ENCODE results near the gene TXNDC17.

TXNDC17 gene

DNA sequence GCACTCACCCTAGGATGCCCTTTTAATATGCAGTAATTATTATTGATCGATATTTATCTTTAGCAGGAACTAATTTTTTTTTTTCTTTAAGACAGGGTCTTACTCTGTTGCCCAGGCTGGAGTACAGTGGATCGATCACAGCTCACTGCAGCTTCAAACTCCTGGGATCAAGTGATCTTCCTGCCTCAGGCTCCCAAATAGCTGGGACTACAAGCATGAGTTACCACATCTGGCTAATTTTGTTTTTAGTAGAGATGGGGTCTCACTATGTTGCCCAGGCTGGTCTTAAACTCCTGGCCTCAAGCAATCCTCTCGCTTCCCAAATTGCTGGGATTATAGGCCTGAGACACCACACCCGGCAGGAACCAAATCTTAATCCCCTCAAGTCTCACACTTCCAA is 29.6 kb upstream of the TXNDC17 start:
- TF ChIP-seq FOXM1 (IDR thresholded peaks at IDR 0.05; ENCODE audit: borderline replicate concordance, low read depth): no peak
- TF ChIP-seq EGR1 (IDR thresholded peaks at IDR 0.05): no peak
- TF ChIP-seq, protein P1, sequence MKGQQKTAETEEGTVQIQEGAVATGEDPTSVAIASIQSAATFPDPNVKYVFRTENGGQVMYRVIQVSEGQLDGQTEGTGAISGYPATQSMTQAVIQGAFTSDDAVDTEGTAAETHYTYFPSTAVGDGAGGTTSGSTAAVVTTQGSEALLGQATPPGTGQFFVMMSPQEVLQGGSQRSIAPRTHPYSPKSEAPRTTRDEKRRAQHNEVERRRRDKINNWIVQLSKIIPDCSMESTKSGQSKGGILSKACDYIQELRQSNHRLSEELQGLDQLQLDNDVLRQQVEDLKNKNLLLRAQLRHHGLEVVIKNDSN (IDR thresholded peaks at IDR 0.05): no peak

DNA sequence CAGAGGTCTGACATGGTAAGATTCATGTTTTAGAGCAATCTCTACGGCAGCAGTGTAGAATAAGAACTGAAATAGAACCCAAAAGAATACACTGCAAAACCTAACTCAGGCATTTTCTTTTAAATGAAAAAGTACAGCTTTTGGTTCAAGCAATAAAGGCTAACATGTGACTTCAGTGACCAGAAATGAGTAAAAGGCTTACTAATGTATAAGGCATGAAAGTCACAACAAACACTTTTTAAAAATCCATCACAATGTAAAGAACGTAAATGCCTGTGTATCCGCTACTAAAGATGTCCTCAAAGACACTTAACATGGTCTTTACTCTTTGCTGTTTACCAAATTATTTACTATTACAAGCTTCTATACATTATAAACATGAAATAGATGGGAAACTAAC is 16.9 kb upstream of the TXNDC17 start:
- TF ChIP-seq, protein P2, sequence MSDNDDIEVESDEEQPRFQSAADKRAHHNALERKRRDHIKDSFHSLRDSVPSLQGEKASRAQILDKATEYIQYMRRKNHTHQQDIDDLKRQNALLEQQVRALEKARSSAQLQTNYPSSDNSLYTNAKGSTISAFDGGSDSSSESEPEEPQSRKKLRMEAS (IDR thresholded peaks at IDR 0.05): no peak
- TF ChIP-seq TEAD4 (IDR thresholded peaks at IDR 0.05): no peak
- no peak for TF ChIP-seq TAF1 (IDR thresholded peaks at IDR 0.05; ENCODE audit: low read depth)
- TF ChIP-seq NFIC (IDR thresholded peaks at IDR 0.05): no peak

DNA sequence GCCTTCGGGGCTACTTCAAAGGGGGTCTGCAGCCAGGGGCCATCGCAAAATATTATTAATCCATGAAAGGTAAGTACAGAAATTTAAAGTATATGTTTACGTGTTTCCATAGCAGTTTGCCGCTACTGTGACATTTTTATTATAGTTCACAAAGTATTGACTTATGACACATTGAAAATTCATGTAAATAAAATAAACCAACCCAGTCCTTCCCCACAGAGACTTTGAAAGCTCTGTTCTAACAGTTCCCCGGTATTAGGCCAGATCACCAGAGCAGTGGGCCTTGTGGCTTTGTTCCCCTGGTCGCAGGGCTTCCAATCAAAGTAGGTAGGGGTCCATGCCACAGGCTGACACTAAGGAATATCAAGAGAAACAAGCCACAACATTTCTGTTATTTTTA is 14.2 kb upstream of the TXNDC17 start:
- TF ChIP-seq RAD21 (IDR thresholded peaks at IDR 0.05; ENCODE audit: low read depth): no peak
- TF ChIP-seq TEAD4 (IDR thresholded peaks at IDR 0.05): no peak
- no peak for TF ChIP-seq FOXM1 (IDR thresholded peaks at IDR 0.05; ENCODE audit: borderline replicate concordance, low read depth)
- TF ChIP-seq, protein P3, sequence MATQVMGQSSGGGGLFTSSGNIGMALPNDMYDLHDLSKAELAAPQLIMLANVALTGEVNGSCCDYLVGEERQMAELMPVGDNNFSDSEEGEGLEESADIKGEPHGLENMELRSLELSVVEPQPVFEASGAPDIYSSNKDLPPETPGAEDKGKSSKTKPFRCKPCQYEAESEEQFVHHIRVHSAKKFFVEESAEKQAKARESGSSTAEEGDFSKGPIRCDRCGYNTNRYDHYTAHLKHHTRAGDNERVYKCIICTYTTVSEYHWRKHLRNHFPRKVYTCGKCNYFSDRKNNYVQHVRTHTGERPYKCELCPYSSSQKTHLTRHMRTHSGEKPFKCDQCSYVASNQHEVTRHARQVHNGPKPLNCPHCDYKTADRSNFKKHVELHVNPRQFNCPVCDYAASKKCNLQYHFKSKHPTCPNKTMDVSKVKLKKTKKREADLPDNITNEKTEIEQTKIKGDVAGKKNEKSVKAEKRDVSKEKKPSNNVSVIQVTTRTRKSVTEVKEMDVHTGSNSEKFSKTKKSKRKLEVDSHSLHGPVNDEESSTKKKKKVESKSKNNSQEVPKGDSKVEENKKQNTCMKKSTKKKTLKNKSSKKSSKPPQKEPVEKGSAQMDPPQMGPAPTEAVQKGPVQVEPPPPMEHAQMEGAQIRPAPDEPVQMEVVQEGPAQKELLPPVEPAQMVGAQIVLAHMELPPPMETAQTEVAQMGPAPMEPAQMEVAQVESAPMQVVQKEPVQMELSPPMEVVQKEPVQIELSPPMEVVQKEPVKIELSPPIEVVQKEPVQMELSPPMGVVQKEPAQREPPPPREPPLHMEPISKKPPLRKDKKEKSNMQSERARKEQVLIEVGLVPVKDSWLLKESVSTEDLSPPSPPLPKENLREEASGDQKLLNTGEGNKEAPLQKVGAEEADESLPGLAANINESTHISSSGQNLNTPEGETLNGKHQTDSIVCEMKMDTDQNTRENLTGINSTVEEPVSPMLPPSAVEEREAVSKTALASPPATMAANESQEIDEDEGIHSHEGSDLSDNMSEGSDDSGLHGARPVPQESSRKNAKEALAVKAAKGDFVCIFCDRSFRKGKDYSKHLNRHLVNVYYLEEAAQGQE (IDR thresholded peaks at IDR 0.05; ENCODE audit: low read depth): no peak
- no peak for TF ChIP-seq TCF12 (IDR thresholded peaks at IDR 0.05; ENCODE audit: low read depth)
- TF ChIP-seq, protein P2 (IDR thresholded peaks at IDR 0.05): no peak

DNA sequence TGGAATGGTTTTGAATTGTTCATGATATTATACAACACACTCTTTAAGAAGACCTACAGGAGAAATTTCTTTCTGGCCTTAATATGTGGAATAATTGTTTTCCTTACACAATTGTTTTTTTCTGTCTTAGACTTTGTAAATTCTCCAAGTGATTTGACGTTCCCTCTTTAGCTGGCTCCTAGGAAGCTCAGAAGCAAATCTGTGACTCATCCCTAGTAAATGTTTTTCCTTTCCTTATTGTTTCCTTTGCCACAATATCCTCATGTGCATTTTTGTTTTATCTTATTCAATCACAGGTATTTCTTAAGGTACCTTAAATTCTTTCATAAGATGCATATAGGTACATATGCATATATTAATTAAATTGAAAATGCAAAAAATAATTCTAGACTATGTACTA is 13.8 kb upstream of the TXNDC17 start:
- TF ChIP-seq, protein P3 (IDR thresholded peaks at IDR 0.05; ENCODE audit: low read depth): no peak
- TF ChIP-seq NFIC (IDR thresholded peaks at IDR 0.05) (no peak), EP300 (IDR thresholded peaks at IDR 0.05; ENCODE audit: borderline replicate concordance) (no peak), CEBPB (IDR thresholded peaks at IDR 0.05) (no peak), YY1 (IDR thresholded peaks at IDR 0.05; ENCODE audit: low read depth) (no peak), TCF12 (IDR thresholded peaks at IDR 0.05; ENCODE audit: low read depth) (no peak), TAF1 (IDR thresholded peaks at IDR 0.05; ENCODE audit: low read depth) (no peak), ZBTB7A (IDR thresholded peaks at IDR 0.05; ENCODE audit: low read depth) (no peak), CREB1 (IDR thresholded peaks at IDR 0.05; ENCODE audit: low read depth) (no peak), RAD21 (IDR thresholded peaks at IDR 0.05; ENCODE audit: low read depth) (no peak), TEAD4 (IDR thresholded peaks at IDR 0.05) (no peak), FOXM1 (IDR thresholded peaks at IDR 0.05; ENCODE audit: borderline replicate concordance, low read depth) (no peak), EGR1 (IDR thresholded peaks at IDR 0.05) (no peak)
- TF ChIP-seq, protein P1 (IDR thresholded peaks at IDR 0.05): no peak
- TF ChIP-seq, protein P2 (IDR thresholded peaks at IDR 0.05): no peak

DNA sequence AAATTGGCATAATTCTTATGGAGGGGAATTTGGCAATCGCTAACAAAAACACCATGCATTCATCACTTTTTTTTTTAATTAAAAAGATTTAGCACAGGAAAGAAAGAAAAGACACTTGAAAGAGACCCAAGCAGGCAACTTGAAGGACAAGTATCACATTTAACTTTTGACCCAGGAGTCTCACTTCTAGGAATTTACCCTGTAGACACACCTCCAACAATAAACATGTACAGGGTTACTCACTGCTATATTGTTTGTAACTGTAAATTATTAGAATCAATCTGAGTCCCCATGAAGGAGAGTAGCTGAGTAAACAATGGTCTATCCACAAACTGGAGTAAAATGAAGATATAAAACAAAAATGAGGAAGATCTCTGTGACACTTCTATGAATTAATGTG is 10.5 kb upstream of the TXNDC17 start:
- TF ChIP-seq, protein P3 (IDR thresholded peaks at IDR 0.05; ENCODE audit: low read depth): no peak
- TF ChIP-seq TEAD4 (IDR thresholded peaks at IDR 0.05): no peak
- TF ChIP-seq CEBPB (IDR thresholded peaks at IDR 0.05): no peak
- no peak for TF ChIP-seq FOXM1 (IDR thresholded peaks at IDR 0.05; ENCODE audit: borderline replicate concordance, low read depth)
- no peak for TF ChIP-seq ZBTB7A (IDR thresholded peaks at IDR 0.05; ENCODE audit: low read depth)
- TF ChIP-seq, protein P2 (IDR thresholded peaks at IDR 0.05): no peak
- TF ChIP-seq RAD21 (IDR thresholded peaks at IDR 0.05; ENCODE audit: low read depth): no peak
- TF ChIP-seq CREB1 (IDR thresholded peaks at IDR 0.05; ENCODE audit: low read depth): no peak
- TF ChIP-seq TAF1 (IDR thresholded peaks at IDR 0.05; ENCODE audit: low read depth): no peak
- no peak for TF ChIP-seq EGR1 (IDR thresholded peaks at IDR 0.05)
- no peak for TF ChIP-seq TCF12 (IDR thresholded peaks at IDR 0.05; ENCODE audit: low read depth)
- no peak for TF ChIP-seq EP300 (IDR thresholded peaks at IDR 0.05; ENCODE audit: borderline replicate concordance)
- no peak for TF ChIP-seq NFIC (IDR thresholded peaks at IDR 0.05)
- TF ChIP-seq, protein P1 (IDR thresholded peaks at IDR 0.05): no peak
- no peak for TF ChIP-seq YY1 (IDR thresholded peaks at IDR 0.05; ENCODE audit: low read depth)

All from Ishikawa (cell line).